GM13976 (cell line): Measurements from ENCODE around the gene MSMO1.
"Not testable (repeated sequence)": the region's sequence is repeated elsewhere in the genome, so short reads cannot be mapped to it uniquely, and the experiment has no call there.

Experiments
- DNase-seq: peaks from one replicate; pipeline ENCODE4 v3.0.0; 2012; ENCODE audit warnings: low spot score
- CTCF ChIP-seq: IDR thresholded peaks from 2 replicates; pipeline ENCODE4 v1.5.1; 2012; ENCODE audit warnings: borderline replicate concordance, mild to moderate bottlenecking; ENCODE audit not compliant: insufficient read depth; ENCODE audit errors: extremely low read depth, missing control alignments, control extremely low read depth
- in situ Hi-C: fragments of 300-500 bp; cut with MboI; formaldehyde crosslinking; loops from one replicate; pipeline ENCODE4 v1.12.0; 2022; ENCODE audit warnings: low sequenced_read_pairs, mixed read lengths, inconsistent platforms; ENCODE audit not compliant: unreplicated experiment

MSMO1 gene

GRCh38 chr4:165330666-165331065 is 3.2 kb downstream of the MSMO1 start:
- in situ Hi-C loops = no loop called here
- TF ChIP-seq CTCF = no peak

GRCh38 chr4:165331359-165331758 is 3.9 kb downstream of the MSMO1 start:
- TF ChIP-seq CTCF = no peak
- in situ Hi-C loops = no loop called here
- no peak for DNase-seq

More at GRCh38 chr4:165330666-165331065, 3.2 kb downstream of the MSMO1 start:
- DNase-seq = no peak

- no peak for DNase-seq
- in situ Hi-C loops = no loop called here
- no peak for TF ChIP-seq CTCF
Measured at GRCh38 chr4:165331823-165332222, 4.4 kb downstream of the MSMO1 start.

GRCh38 chr4:165332502-165332901 is 5.0 kb downstream of the MSMO1 start:
- TF ChIP-seq CTCF = no peak
- no peak for DNase-seq
- in situ Hi-C loops = no loop called here

- no peak for DNase-seq
- in situ Hi-C loops = no loop called here
- TF ChIP-seq CTCF = no peak
Measured at GRCh38 chr4:165335163-165335703, 7.8 kb downstream of the MSMO1 start.

GRCh38 chr4:165336743-165337142 is 9.3 kb downstream of the MSMO1 start:
- no peak for TF ChIP-seq CTCF
- DNase-seq = no peak
- in situ Hi-C loops = no loop called here

- not testable (repeated sequence) for DNase-seq
- in situ Hi-C loops = loop anchor here (10.0 kb wide), 1 partner anchor 208 kb away; no protein-coding TSS in a partner anchor
Measured at GRCh38 chr4:165342340-165342739, 14.9 kb downstream of the MSMO1 start.
